HepG2 (cell line): ENCODE results near the gene TMEM97. TPM values are rescaled to one million over a fixed set of nuclear protein-coding genes. Genes with fewer than 3 reads are reported as not detected.

Experiments
- ASH2L ChIP-seq: fragments of 300-600, 200-600 bp; sonication (generic); IDR thresholded peaks from 2 replicates; pipeline ENCODE4 v1.7.0; 2017; ENCODE audit warnings: low read depth, mild to moderate bottlenecking, moderate library complexity, mixed read lengths, low read length; ENCODE audit not compliant: insufficient read length
- BHLHE40 ChIP-seq: IDR thresholded peaks from 2 replicates; pipeline ENCODE4 v1.6.1; 2011; ENCODE audit warnings: low read length, improper control_type of control experiment
- ERF ChIP-seq: IDR thresholded peaks from 2 replicates; pipeline ENCODE4 v1.6.1; 2018; ENCODE audit warnings: missing biosample characterization, missing genetic modification reagents
- ESRRA ChIP-seq: sonication (generic); formaldehyde crosslinking; IDR thresholded peaks from 2 replicates; pipeline ENCODE4 v1.5.1; 2020; ENCODE audit warnings: mild to moderate bottlenecking, low read depth, missing genetic modification reagents
- FOXO1 ChIP-seq: sonication (generic); formaldehyde crosslinking; IDR thresholded peaks from 2 replicates; pipeline ENCODE4 v1.4.0; 2020; ENCODE audit warnings: missing genetic modification reagents
- HNRNPK ChIP-seq: fragments of 200-400 bp; formaldehyde crosslinking; IDR thresholded peaks from 2 replicates; pipeline ENCODE4 v1.6.1; 2018; ENCODE audit warnings: low read length, low read depth, moderate library complexity, mild to moderate bottlenecking; ENCODE audit not compliant: poor library complexity, severe bottlenecking
- KAT7 ChIP-seq: IDR thresholded peaks from 2 replicates; pipeline ENCODE4 v1.6.1; 2018; ENCODE audit warnings: borderline replicate concordance, missing compliant biosample characterization
- MATR3 ChIP-seq: sonication (generic); formaldehyde crosslinking; IDR thresholded peaks from 2 replicates; pipeline ENCODE4 v1.4.0; 2020; ENCODE audit warnings: missing genetic modification reagents
- SMAD3 ChIP-seq: sonication (generic); formaldehyde crosslinking; IDR thresholded peaks from 2 replicates; pipeline ENCODE4 v1.4.0; 2020; ENCODE audit warnings: missing genetic modification reagents
- STAG1 ChIP-seq: sonication (generic); formaldehyde crosslinking; IDR thresholded peaks from 2 replicates; pipeline ENCODE4 v1.4.0; 2020; ENCODE audit warnings: missing genetic modification reagents
- ZMYM2 ChIP-seq: sonication (generic); formaldehyde crosslinking; IDR thresholded peaks from 2 replicates; pipeline ENCODE4 v1.8.0; 2022; ENCODE audit warnings: mild to moderate bottlenecking, missing genetic modification reagents
- ZNF3 ChIP-seq: IDR thresholded peaks from 2 replicates; pipeline ENCODE4 v1.7.0; 2017; ENCODE audit warnings: inconsistent platforms
- ZNF878 ChIP-seq: sonication (generic); formaldehyde crosslinking; IDR thresholded peaks from 2 replicates; pipeline ENCODE4 v1.8.1; 2023; ENCODE audit warnings: mild to moderate bottlenecking, missing genetic modification reagents, moderate library complexity
- polyA plus RNA-seq, 8 experiments: library from polyadenylated mRNA; depleted of rRNA in 3 of 8; stranded (reverse) in 7 of 8; unstranded in 1 of 8; fragments of >200 nt; fragmentation: Illumina TruSeq in 4 of 8; extraction: Trizol in 4 of 8; gene quantifications; 2 replicates each; pipeline versions ENCODE4 v1.2.1 to v1.2.3, GENCODE V29; 2011 to 2016; ENCODE audit warnings: low read depth in 4 of 8, missing spikeins in 1 of 8, mixed read lengths in 1 of 8; ENCODE audit not compliant: insufficient read depth in 1 of 8
- total RNA-seq, 5 experiments: library from RNA; depleted of rRNA; stranded (reverse); fragments of >200 nt; fragmentation: Illumina TruSeq; extraction: Trizol; gene quantifications; 2 replicates each; pipeline ENCODE4 v1.2.3, GENCODE V29; 2016; ENCODE audit warnings: low read depth in 1 of 5
- TF ChIP-seq, protein P1 (sequence below): sonication (generic); formaldehyde crosslinking; IDR thresholded peaks from 2 replicates; pipeline ENCODE4 v1.5.0; 2020; ENCODE audit warnings: mild to moderate bottlenecking, missing genetic modification reagents, borderline replicate concordance
- TF ChIP-seq, protein P2 (sequence below): sonication (generic); formaldehyde crosslinking; IDR thresholded peaks from 2 replicates; pipeline ENCODE4 v1.4.0; 2020; ENCODE audit warnings: missing genetic modification reagents, low read depth, mild to moderate bottlenecking, borderline replicate concordance
- TF ChIP-seq, protein P3 (sequence below): sonication (generic); formaldehyde crosslinking; IDR thresholded peaks from 2 replicates; pipeline ENCODE4 v1.4.0; 2020; ENCODE audit warnings: missing genetic modification reagents, mild to moderate bottlenecking, borderline replicate concordance
- TF ChIP-seq, protein P4 (sequence below): sonication (generic); formaldehyde crosslinking; IDR thresholded peaks from 2 replicates; pipeline ENCODE4 v1.4.0; 2020; ENCODE audit warnings: missing genetic modification reagents
- TF ChIP-seq, protein P5 (sequence below): IDR thresholded peaks from 2 replicates; pipeline ENCODE4 v1.6.1; 2016; ENCODE audit warnings: low read depth, borderline replicate concordance

The TMEM97 gene
- total and polyA plus RNA-seq, 2 of the 13 experiments (the other 11 are each of a cell fraction or from before 2014, with no cell fraction given): 69.6 to 137 TPM

DNA sequence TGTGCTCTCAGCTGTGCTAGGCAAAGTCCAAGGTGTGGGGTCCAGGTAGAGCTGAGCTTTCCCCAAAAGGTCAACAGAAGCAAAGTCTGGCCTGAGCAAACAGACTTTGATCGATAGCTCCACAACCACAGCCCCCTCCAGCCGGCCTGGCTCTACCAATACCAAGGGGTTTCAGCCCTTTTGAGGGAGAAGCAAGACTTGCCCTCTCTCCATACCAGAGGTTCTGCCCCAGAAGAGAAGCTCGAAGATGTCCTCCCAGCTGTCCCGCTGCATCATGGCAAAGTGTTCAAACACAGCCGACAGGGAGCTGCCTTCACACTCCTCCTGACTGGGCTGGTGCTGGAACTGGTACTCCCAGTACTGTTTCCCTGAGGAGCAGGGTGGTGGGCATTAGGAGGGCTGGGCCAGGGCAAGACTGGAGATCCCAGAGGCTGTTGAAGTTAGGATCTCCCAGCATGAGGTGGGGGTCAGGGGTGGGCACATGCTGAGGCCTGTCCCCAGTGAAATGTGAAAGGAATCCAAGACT is 49.4 kb downstream of the TMEM97 start (continued):
- TF ChIP-seq, protein P1, sequence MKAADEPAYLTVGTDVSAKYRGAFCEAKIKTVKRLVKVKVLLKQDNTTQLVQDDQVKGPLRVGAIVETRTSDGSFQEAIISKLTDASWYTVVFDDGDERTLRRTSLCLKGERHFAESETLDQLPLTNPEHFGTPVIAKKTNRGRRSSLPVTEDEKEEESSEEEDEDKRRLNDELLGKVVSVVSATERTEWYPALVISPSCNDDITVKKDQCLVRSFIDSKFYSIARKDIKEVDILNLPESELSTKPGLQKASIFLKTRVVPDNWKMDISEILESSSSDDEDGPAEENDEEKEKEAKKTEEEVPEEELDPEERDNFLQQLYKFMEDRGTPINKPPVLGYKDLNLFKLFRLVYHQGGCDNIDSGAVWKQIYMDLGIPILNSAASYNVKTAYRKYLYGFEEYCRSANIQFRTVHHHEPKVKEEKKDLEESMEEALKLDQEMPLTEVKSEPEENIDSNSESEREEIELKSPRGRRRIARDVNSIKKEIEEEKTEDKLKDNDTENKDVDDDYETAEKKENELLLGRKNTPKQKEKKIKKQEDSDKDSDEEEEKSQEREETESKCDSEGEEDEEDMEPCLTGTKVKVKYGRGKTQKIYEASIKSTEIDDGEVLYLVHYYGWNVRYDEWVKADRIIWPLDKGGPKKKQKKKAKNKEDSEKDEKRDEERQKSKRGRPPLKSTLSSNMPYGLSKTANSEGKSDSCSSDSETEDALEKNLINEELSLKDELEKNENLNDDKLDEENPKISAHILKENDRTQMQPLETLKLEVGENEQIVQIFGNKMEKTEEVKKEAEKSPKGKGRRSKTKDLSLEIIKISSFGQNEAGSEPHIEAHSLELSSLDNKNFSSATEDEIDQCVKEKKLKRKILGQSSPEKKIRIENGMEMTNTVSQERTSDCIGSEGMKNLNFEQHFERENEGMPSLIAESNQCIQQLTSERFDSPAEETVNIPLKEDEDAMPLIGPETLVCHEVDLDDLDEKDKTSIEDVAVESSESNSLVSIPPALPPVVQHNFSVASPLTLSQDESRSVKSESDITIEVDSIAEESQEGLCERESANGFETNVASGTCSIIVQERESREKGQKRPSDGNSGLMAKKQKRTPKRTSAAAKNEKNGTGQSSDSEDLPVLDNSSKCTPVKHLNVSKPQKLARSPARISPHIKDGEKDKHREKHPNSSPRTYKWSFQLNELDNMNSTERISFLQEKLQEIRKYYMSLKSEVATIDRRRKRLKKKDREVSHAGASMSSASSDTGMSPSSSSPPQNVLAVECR (CRISPR knock-in tag): peak; percentile 79; the same call in 1 of the 2 replicates
- TF ChIP-seq, protein P2, sequence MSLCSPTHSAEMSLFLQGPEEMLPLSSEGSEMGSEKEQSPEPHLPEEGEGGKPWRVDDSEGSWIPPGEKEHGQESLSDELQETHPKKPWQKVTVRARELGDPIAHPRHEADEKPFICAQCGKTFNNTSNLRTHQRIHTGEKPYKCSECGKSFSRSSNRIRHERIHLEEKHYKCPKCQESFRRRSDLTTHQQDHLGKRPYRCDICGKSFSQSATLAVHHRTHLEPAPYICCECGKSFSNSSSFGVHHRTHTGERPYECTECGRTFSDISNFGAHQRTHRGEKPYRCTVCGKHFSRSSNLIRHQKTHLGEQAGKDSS (CRISPR knock-in tag): peak; percentile 90; the same call in 1 of the 2 replicates
- TF ChIP-seq HNRNPK (no peak), ASH2L (peak; percentile 87), FOXO1 (CRISPR knock-in tag) (peak; percentile 95), MATR3 (CRISPR knock-in tag) (no peak), ESRRA (CRISPR knock-in tag) (peak; percentile 95), BHLHE40 (no peak), KAT7 (CRISPR knock-in tag) (no peak), ZNF878 (CRISPR knock-in tag) (no peak), STAG1 (peak; percentile 33; the same call in 1 of the 2 replicates), ZNF3 (CRISPR knock-in tag) (no peak), ERF (CRISPR knock-in tag) (peak; percentile 53; the same call in 1 of the 2 replicates), SMAD3 (CRISPR knock-in tag) (0 out of 2 replicates have a peak, but pooled peaks have one; percentile 68), ZMYM2 (CRISPR knock-in tag) (peak; percentile 82)
- TF ChIP-seq, protein P3, sequence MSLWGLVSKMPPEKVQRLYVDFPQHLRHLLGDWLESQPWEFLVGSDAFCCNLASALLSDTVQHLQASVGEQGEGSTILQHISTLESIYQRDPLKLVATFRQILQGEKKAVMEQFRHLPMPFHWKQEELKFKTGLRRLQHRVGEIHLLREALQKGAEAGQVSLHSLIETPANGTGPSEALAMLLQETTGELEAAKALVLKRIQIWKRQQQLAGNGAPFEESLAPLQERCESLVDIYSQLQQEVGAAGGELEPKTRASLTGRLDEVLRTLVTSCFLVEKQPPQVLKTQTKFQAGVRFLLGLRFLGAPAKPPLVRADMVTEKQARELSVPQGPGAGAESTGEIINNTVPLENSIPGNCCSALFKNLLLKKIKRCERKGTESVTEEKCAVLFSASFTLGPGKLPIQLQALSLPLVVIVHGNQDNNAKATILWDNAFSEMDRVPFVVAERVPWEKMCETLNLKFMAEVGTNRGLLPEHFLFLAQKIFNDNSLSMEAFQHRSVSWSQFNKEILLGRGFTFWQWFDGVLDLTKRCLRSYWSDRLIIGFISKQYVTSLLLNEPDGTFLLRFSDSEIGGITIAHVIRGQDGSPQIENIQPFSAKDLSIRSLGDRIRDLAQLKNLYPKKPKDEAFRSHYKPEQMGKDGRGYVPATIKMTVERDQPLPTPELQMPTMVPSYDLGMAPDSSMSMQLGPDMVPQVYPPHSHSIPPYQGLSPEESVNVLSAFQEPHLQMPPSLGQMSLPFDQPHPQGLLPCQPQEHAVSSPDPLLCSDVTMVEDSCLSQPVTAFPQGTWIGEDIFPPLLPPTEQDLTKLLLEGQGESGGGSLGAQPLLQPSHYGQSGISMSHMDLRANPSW (CRISPR knock-in tag): peak; percentile 73; the same call in 1 of the 2 replicates
- TF ChIP-seq, protein P4, sequence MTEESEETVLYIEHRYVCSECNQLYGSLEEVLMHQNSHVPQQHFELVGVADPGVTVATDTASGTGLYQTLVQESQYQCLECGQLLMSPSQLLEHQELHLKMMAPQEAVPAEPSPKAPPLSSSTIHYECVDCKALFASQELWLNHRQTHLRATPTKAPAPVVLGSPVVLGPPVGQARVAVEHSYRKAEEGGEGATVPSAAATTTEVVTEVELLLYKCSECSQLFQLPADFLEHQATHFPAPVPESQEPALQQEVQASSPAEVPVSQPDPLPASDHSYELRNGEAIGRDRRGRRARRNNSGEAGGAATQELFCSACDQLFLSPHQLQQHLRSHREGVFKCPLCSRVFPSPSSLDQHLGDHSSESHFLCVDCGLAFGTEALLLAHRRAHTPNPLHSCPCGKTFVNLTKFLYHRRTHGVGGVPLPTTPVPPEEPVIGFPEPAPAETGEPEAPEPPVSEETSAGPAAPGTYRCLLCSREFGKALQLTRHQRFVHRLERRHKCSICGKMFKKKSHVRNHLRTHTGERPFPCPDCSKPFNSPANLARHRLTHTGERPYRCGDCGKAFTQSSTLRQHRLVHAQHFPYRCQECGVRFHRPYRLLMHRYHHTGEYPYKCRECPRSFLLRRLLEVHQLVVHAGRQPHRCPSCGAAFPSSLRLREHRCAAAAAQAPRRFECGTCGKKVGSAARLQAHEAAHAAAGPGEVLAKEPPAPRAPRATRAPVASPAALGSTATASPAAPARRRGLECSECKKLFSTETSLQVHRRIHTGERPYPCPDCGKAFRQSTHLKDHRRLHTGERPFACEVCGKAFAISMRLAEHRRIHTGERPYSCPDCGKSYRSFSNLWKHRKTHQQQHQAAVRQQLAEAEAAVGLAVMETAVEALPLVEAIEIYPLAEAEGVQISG (CRISPR knock-in tag): peak; percentile 88
- TF ChIP-seq, protein P5, sequence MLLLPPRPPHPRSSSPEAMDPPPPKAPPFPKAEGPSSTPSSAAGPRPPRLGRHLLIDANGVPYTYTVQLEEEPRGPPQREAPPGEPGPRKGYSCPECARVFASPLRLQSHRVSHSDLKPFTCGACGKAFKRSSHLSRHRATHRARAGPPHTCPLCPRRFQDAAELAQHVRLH: no peak
